A673 (cell line): ENCODE results near the gene UTP14C. TPM values are rescaled to one million over a fixed set of nuclear protein-coding genes. Genes with fewer than 3 reads are reported as not detected.
"Not testable (repeated sequence)": the region's sequence is repeated elsewhere in the genome, so short reads cannot be mapped to it uniquely, and the experiment has no call there.

Experiments used
- BruUV-seq: library from RNA; stranded (reverse); fragments of 400-500 nt; replicated peaks from 2 replicates; lab custom pipeline; 2021; lab: Mats Ljungman, UMichigan
- CTCF ChIA-PET: fragments of 300-600 bp; sonication (Branson Sonifier 250); formaldehyde crosslinking; loops from one replicate; lab custom pipeline; 2022; ENCODE audit warnings: antibody characterized with exemption; lab: Charles Lee
- POLR2A ChIA-PET: fragments of 300-600 bp; sonication (Branson Sonifier 250); formaldehyde crosslinking; loops from one replicate; lab custom pipeline; 2022; ENCODE audit warnings: antibody characterized with exemption; ENCODE audit not compliant: low non-redundant PET; lab: Charles Lee
- DNase-seq: peaks from one replicate; pipeline ENCODE4 v3.0.0-alpha.2; 2015; ENCODE audit warnings: low spot score
- H3K27ac ChIP-seq: fragments of 200-600 bp; sonication (generic); 2 replicates; pipeline ENCODE4 v1.5.1; 2016; ENCODE audit warnings: mixed run types, low read depth, mild to moderate bottlenecking, mixed read lengths, antibody characterized with exemption, low read length; ENCODE audit not compliant: poor library complexity, severe bottlenecking
- H3K27me3 ChIP-seq: fragments of 200-600 bp; sonication (generic); replicated peaks from 2 replicates; pipeline ENCODE4 v1.6.1; 2017; ENCODE audit warnings: mixed run types, low read depth, mild to moderate bottlenecking, mixed read lengths, antibody characterized with exemption, low read length; ENCODE audit not compliant: insufficient read depth, poor library complexity
- H3K36me3 ChIP-seq: fragments of 200-600 bp; sonication (generic); 2 replicates; pipeline ENCODE4 v1.6.1; 2016; ENCODE audit warnings: mixed run types, mild to moderate bottlenecking, mixed read lengths, antibody characterized with exemption, low read length; ENCODE audit not compliant: insufficient read depth, poor library complexity, severe bottlenecking
- H3K4me1 ChIP-seq: fragments of 200-600 bp; sonication (generic); 2 replicates; pipeline ENCODE4 v1.6.1; 2017; ENCODE audit warnings: mixed run types, mild to moderate bottlenecking, mixed read lengths, antibody characterized with exemption, low read length; ENCODE audit not compliant: insufficient read depth, poor library complexity, severe bottlenecking
- H3K4me3 ChIP-seq: fragments of 200-600 bp; sonication (generic); 2 replicates; pipeline ENCODE4 v1.5.1; 2016; ENCODE audit warnings: low read depth, mixed run types, mild to moderate bottlenecking, mixed read lengths, low read length; ENCODE audit not compliant: poor library complexity, severe bottlenecking
- H3K9me3 ChIP-seq: fragments of 200-600 bp; sonication (generic); 2 replicates; pipeline ENCODE4 v1.6.1; 2016; ENCODE audit warnings: mixed run types, low read depth, mild to moderate bottlenecking, mixed read lengths, antibody characterized with exemption, low read length; ENCODE audit not compliant: poor library complexity, severe bottlenecking
- CTCF ChIP-seq: fragments of 300-800, 200-600 bp; sonication (generic); conservative IDR thresholded peaks from 2 replicates; pipeline ENCODE4 v1.5.1; 2017; ENCODE audit warnings: low read depth, mild to moderate bottlenecking, antibody characterized with exemption, low read length, moderate library complexity, mixed read lengths
- EZH2 ChIP-seq: fragments of 200-600 bp; sonication (generic); IDR thresholded peaks from 2 replicates; pipeline ENCODE4 v1.6.1; 2017; ENCODE audit warnings: borderline replicate concordance, low read depth, mild to moderate bottlenecking, mixed read lengths, antibody characterized with exemption, low read length; ENCODE audit not compliant: poor library complexity, severe bottlenecking
- intact Hi-C: fragments of 100-400 bp; cut with micrococcal nuclease; formaldehyde crosslinking; loops from one replicate; pipeline ENCODE4 v1.10.0; 2022; ENCODE audit not compliant: unreplicated experiment
- total RNA-seq: library from RNA; stranded (reverse); gene quantifications from 2 replicates; pipeline ENCODE4 v1.2.3, GENCODE V29; 2021

The UTP14C gene
- total RNA-seq, 1 experiment from 2014 or later = 15.2 TPM

DNA sequence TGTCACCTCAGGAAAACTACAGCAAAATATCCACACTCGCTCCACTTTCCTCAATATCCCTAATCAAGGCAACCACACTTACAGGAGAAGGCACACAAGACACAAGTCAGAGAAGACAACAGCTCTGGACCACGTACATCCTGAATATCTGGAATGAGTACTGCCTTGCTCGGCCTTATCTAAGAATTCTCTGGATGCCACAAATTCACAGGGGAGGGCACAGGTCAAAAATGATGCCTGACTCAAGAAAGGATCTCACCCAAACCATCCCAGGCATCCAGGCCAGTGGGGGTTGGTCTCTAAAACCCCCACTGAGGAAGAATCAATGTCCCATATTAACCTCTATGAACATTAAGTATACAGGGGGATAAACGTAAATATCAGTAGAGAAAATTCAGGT, 43.1 kb upstream of the UTP14C start:
- no peaks in the 10 kb centered on the region for H3K27me3 ChIP-seq
- no peak for TF ChIP-seq EZH2
- TF ChIP-seq CTCF = no peak

GRCh38 chr13:51983292-51983691, 41.2 kb upstream of the UTP14C start:
- H3K9me3 ChIP-seq, intact Hi-C loops, H3K36me3 ChIP-seq, BruUV-seq, H3K4me1 ChIP-seq, H3K27me3 ChIP-seq, CTCF ChIA-PET, H3K4me3 ChIP-seq, DNase-seq, POLR2A ChIA-PET, H3K27ac ChIP-seq: not testable (repeated sequence)

More for the DNA sequence above, 43.1 kb upstream of the UTP14C start:
- CTCF ChIA-PET = no interaction called here
- intact Hi-C loops = no loop called here
- no peak for DNase-seq
- no TSS peak for BruUV-seq
- Histone ChIP-seq H3K4me1 (no peaks in the 10 kb centered on the region), H3K4me3 (no peak overlapping the region), H3K27ac (no peak overlapping the region), H3K36me3 (no peaks in the 10 kb centered on the region), H3K9me3 (no peaks in the 10 kb centered on the region)
- POLR2A ChIA-PET = no interaction called here

- H3K9me3 ChIP-seq, H3K27me3 ChIP-seq, CTCF ChIA-PET, H3K36me3 ChIP-seq, H3K4me1 ChIP-seq, H3K27ac ChIP-seq, intact Hi-C loops, H3K4me3 ChIP-seq, POLR2A ChIA-PET, BruUV-seq, DNase-seq: not testable (repeated sequence)
Observed at GRCh38 chr13:51984904-51985303, 39.6 kb upstream of the UTP14C start.

- H3K4me1 ChIP-seq = no peaks in the 10 kb centered on the region
- no peak overlapping the region for H3K4me3 ChIP-seq
- no peaks in the 10 kb centered on the region for H3K9me3 ChIP-seq
- no peak overlapping the region for H3K27ac ChIP-seq
- H3K27me3 ChIP-seq = peaks cover 7% of the 10 kb centered on the region
- TF ChIP-seq CTCF (no peak), EZH2 (no peak)
- DNase-seq = no peak
- no TSS peak for BruUV-seq
- ChIA-PET POLR2A (no interaction called here), CTCF (no interaction called here)
- no peaks in the 10 kb centered on the region for H3K36me3 ChIP-seq
- intact Hi-C loops = no loop called here
Observed at GRCh38 chr13:51988988-51989618, 35.4 kb upstream of the UTP14C start.
